Progenitor cell of endocrine pancreas (in vitro differentiated cells): Measurements from ENCODE around the gene ENOPH1. TPM values are rescaled to one million over a fixed set of nuclear protein-coding genes. Genes with fewer than 3 reads are reported as not detected.
"Not testable (repeated sequence)": the region's sequence is repeated elsewhere in the genome, so short reads cannot be mapped to it uniquely, and the experiment has no call there.

Experiments
- DNase-seq: peaks from one replicate; pipeline ENCODE4 v3.0.0; 2021; ENCODE audit warnings: low spot score; ENCODE audit not compliant: unreplicated experiment
- H3K27ac Mint-ChIP-seq: 2 replicates; pipeline ENCODE4 v1.8.0; 2021; ENCODE audit warnings: mild to moderate bottlenecking, moderate library complexity, mixed read lengths
- H3K27me3 Mint-ChIP-seq: 2 replicates; pipeline ENCODE4 v1.8.0; 2021; ENCODE audit warnings: mixed read lengths
- H3K36me3 Mint-ChIP-seq: 2 replicates; pipeline ENCODE4 v1.8.0; 2022; ENCODE audit warnings: mixed read lengths; ENCODE audit not compliant: insufficient read depth
- H3K4me1 Mint-ChIP-seq: 2 replicates; pipeline ENCODE4 v1.8.0; 2021; ENCODE audit warnings: low read depth, mixed read lengths
- H3K4me3 Mint-ChIP-seq: 2 replicates; pipeline ENCODE4 v1.8.0; 2021; ENCODE audit warnings: low read depth, mild to moderate bottlenecking, moderate library complexity, mixed read lengths
- H3K9me3 Mint-ChIP-seq: 2 replicates; pipeline ENCODE4 v1.8.0; 2021; ENCODE audit warnings: low read depth, mixed read lengths
- CTCF ChIP-seq: fragments of 200-600 bp; sonication (generic); IDR thresholded peaks from one replicate; pipeline ENCODE4 v1.5.0; 2021; ENCODE audit warnings: antibody characterized with exemption, mild to moderate bottlenecking; ENCODE audit not compliant: unreplicated experiment
- total RNA-seq: library from RNA; stranded (reverse); gene quantifications from 2 replicates; pipeline ENCODE4 v1.2.1, GENCODE V29; 2021

Gene ENOPH1
- total RNA-seq, 1 donor from 2014 or later, result 34.0 TPM

- H3K4me3 Mint-ChIP-seq, result no peak overlapping the region
- DNase-seq, result no peak
- H3K4me1 Mint-ChIP-seq, result no peaks in the 10 kb centered on the region
- H3K27ac Mint-ChIP-seq, result no peak overlapping the region
- no peaks in the 10 kb centered on the region for H3K27me3 Mint-ChIP-seq
- no peaks in the 10 kb centered on the region for H3K9me3 Mint-ChIP-seq
- no peaks in the 10 kb centered on the region for H3K36me3 Mint-ChIP-seq
- no peak for TF ChIP-seq CTCF
Observed at GRCh38 chr4:82402196-82402775, 28.1 kb upstream of the ENOPH1 start.

- Mint-ChIP-seq H3K4me3 (no peak overlapping the region), H3K4me1 (no peaks in the 10 kb centered on the region)
Observed at GRCh38 chr4:82403725-82404124, 26.7 kb upstream of the ENOPH1 start.

GRCh38 chr4:82415061-82415460 is 15.3 kb upstream of the ENOPH1 start:
- H3K4me1 Mint-ChIP-seq, H3K9me3 Mint-ChIP-seq, H3K27ac Mint-ChIP-seq, H3K4me3 Mint-ChIP-seq, H3K27me3 Mint-ChIP-seq, DNase-seq, H3K36me3 Mint-ChIP-seq: not testable (repeated sequence)

More at GRCh38 chr4:82403725-82404124, 26.7 kb upstream of the ENOPH1 start:
- Mint-ChIP-seq H3K9me3 (no peaks in the 10 kb centered on the region), H3K27ac (no peak overlapping the region), H3K27me3 (no peaks in the 10 kb centered on the region), H3K36me3 (no peaks in the 10 kb centered on the region)
- no peak for TF ChIP-seq CTCF
- no peak for DNase-seq

- H3K36me3 Mint-ChIP-seq, result no peaks in the 10 kb centered on the region
- no peak for TF ChIP-seq CTCF
Observed at GRCh38 chr4:82415922-82416365, 14.4 kb upstream of the ENOPH1 start.

GRCh38 chr4:82419451-82419850 is 10.9 kb upstream of the ENOPH1 start:
- H3K9me3 Mint-ChIP-seq, result peaks cover 5% of the 10 kb centered on the region
- no peak for TF ChIP-seq CTCF
- no peak for DNase-seq
- no peak overlapping the region for H3K27ac Mint-ChIP-seq
- no peak overlapping the region for H3K4me3 Mint-ChIP-seq
- H3K36me3 Mint-ChIP-seq, result peaks cover 16% of the 10 kb centered on the region
- no peaks in the 10 kb centered on the region for H3K27me3 Mint-ChIP-seq
- H3K4me1 Mint-ChIP-seq, result no peaks in the 10 kb centered on the region

More at GRCh38 chr4:82415922-82416365, 14.4 kb upstream of the ENOPH1 start:
- Mint-ChIP-seq H3K27ac (no peak overlapping the region), H3K4me3 (no peak overlapping the region), H3K4me1 (no peaks in the 10 kb centered on the region), H3K9me3 (peaks cover 8% of the 10 kb centered on the region), H3K27me3 (no peaks in the 10 kb centered on the region)
- no peak for DNase-seq
